ENCODE measurements around the gene PLCB1.

The PLCB1 gene

DNA sequence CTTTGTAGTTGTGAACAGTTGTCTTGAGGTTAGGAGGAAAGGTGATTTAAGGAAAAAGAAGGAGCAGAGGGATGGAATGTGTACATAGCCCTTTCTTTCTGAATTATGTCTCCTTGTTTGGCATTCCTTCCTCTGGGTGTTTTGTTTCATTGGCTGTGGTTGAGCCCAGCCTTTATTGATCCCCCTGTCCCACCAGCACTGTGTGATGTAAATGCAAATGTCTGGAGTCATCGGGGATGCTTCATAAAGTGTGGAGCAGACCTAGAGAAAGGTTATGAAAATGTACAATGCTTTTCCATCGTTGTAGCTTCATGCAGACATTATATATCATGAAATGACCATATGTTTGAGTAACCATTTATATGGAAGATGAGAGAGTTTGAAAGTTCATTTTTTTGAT, 164.5 kb downstream of the PLCB1 start:
- H3K36me3 ChIP-seq (ENCODE audit: insufficient read depth): no peaks in the 10 kb centered on the region
- no peaks in the 10 kb centered on the region for H3K4me1 ChIP-seq (ENCODE audit: low read depth, poor library complexity, severe bottlenecking)
- no peak overlapping the region for H3K9ac ChIP-seq
- H3K4me3 ChIP-seq (IDR thresholded peaks at IDR 0.05; ENCODE audit: insufficient read depth, low read depth, low read length): no peak overlapping the region
- no peak overlapping the region for H2AFZ ChIP-seq (ENCODE audit: low read depth)
- TF ChIP-seq, protein P1, sequence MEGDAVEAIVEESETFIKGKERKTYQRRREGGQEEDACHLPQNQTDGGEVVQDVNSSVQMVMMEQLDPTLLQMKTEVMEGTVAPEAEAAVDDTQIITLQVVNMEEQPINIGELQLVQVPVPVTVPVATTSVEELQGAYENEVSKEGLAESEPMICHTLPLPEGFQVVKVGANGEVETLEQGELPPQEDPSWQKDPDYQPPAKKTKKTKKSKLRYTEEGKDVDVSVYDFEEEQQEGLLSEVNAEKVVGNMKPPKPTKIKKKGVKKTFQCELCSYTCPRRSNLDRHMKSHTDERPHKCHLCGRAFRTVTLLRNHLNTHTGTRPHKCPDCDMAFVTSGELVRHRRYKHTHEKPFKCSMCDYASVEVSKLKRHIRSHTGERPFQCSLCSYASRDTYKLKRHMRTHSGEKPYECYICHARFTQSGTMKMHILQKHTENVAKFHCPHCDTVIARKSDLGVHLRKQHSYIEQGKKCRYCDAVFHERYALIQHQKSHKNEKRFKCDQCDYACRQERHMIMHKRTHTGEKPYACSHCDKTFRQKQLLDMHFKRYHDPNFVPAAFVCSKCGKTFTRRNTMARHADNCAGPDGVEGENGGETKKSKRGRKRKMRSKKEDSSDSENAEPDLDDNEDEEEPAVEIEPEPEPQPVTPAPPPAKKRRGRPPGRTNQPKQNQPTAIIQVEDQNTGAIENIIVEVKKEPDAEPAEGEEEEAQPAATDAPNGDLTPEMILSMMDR (conservative IDR thresholded peaks at IDR 0.05; ENCODE audit: low read depth, low read length): no peak
- H3K79me2 ChIP-seq (ENCODE audit: insufficient read depth, low read depth): no peaks in the 10 kb centered on the region
- no peaks in the 10 kb centered on the region for H3K27me3 ChIP-seq (ENCODE audit: insufficient read depth, low read depth)
- H3K27ac ChIP-seq: no peak overlapping the region
- H4K20me1 ChIP-seq (ENCODE audit: insufficient read depth): no peaks in the 10 kb centered on the region
- no peak overlapping the region for H3K4me2 ChIP-seq

GRCh38 chr20:8298426-8299043, 166.5 kb downstream of the PLCB1 start:
- Histone ChIP-seq H3K36me3 (ENCODE audit: insufficient read depth) (no peaks in the 10 kb centered on the region), H3K4me3 (IDR thresholded peaks at IDR 0.05; ENCODE audit: insufficient read depth, low read depth, low read length) (no peak overlapping the region), H3K79me2 (ENCODE audit: insufficient read depth, low read depth) (no peaks in the 10 kb centered on the region), H3K4me1 (ENCODE audit: low read depth, poor library complexity, severe bottlenecking) (no peaks in the 10 kb centered on the region), H2AFZ (ENCODE audit: low read depth) (no peak overlapping the region), H3K27me3 (ENCODE audit: insufficient read depth, low read depth) (no peaks in the 10 kb centered on the region), H3K9ac (no peak overlapping the region), H3K4me2 (no peak overlapping the region), H4K20me1 (ENCODE audit: insufficient read depth) (no peaks in the 10 kb centered on the region), H3K27ac (no peak overlapping the region)
- TF ChIP-seq, protein P1 (conservative IDR thresholded peaks at IDR 0.05; ENCODE audit: low read depth, low read length): no peak

DNA sequence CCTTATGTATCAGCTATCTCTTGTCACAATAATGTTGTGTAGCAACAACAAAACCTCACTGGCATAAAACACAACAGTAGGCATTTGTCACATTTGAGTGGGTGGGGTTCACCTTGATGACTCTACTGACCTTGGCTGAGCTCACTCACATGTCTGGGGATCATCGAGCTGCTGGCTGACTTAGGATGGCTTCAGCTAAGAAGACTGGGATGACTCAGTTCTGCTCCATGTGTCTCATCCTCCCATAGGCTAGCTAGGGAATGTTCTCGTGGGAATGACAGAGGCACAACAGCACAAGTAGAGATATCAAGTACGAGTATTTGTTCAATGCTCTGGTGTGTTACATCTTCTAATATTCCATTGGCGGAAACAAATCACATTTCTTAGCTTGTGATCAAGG, 167.9 kb downstream of the PLCB1 start:
- Histone ChIP-seq H3K4me1 (ENCODE audit: low read depth, poor library complexity, severe bottlenecking) (no peaks in the 10 kb centered on the region), H3K4me3 (IDR thresholded peaks at IDR 0.05; ENCODE audit: insufficient read depth, low read depth, low read length) (no peak overlapping the region), H2AFZ (ENCODE audit: low read depth) (no peak overlapping the region), H3K27ac (no peak overlapping the region), H3K4me2 (no peak overlapping the region), H3K79me2 (ENCODE audit: insufficient read depth, low read depth) (no peaks in the 10 kb centered on the region), H3K9ac (no peak overlapping the region), H4K20me1 (ENCODE audit: insufficient read depth) (no peaks in the 10 kb centered on the region), H3K27me3 (ENCODE audit: insufficient read depth, low read depth) (no peaks in the 10 kb centered on the region), H3K36me3 (ENCODE audit: insufficient read depth) (no peaks in the 10 kb centered on the region)
- TF ChIP-seq, protein P1 (conservative IDR thresholded peaks at IDR 0.05; ENCODE audit: low read depth, low read length): no peak

- Histone ChIP-seq H3K27ac (no peak overlapping the region), H3K4me2 (no peak overlapping the region), H3K36me3 (ENCODE audit: insufficient read depth) (no peaks in the 10 kb centered on the region), H3K4me1 (ENCODE audit: low read depth, poor library complexity, severe bottlenecking) (peaks cover 5% of the 10 kb centered on the region), H3K9ac (no peak overlapping the region), H3K4me3 (IDR thresholded peaks at IDR 0.05; ENCODE audit: insufficient read depth, low read depth, low read length) (no peak overlapping the region), H2AFZ (ENCODE audit: low read depth) (no peak overlapping the region), H4K20me1 (ENCODE audit: insufficient read depth) (no peaks in the 10 kb centered on the region), H3K79me2 (ENCODE audit: insufficient read depth, low read depth) (no peaks in the 10 kb centered on the region), H3K27me3 (ENCODE audit: insufficient read depth, low read depth) (no peaks in the 10 kb centered on the region)
- TF ChIP-seq, protein P1 (conservative IDR thresholded peaks at IDR 0.05; ENCODE audit: low read depth, low read length): no peak
Observed at GRCh38 chr20:8301655-8302054, 169.6 kb downstream of the PLCB1 start.

Data from KMS-11 (cell line).